Left colon (tissue), 2 donors: ENCODE results near the gene EPHA7. TPM values are rescaled to one million over a fixed set of nuclear protein-coding genes. Genes with fewer than 3 reads are reported as not detected.

Source experiments
- ATAC-seq: fragments of 200-7000 bp; cut with Tn5 transposase; one replicate; pipeline ENCODE4 v1.9.1; 2020; ENCODE audit warnings: mild to moderate bottlenecking, moderate library complexity
- DNase-seq, 2 donors: peaks; one replicate each; pipeline ENCODE4 v3.0.0-alpha.2; 2020
- intact Hi-C, 2 donors: fragments of 100-400 bp; cut with DNase I in 1 of 2; cut with micrococcal nuclease in 1 of 2; formaldehyde crosslinking; loops; one replicate each; pipeline versions ENCODE4 v1.11.2 to v1.14.0; 2022; cut with DNase I, micrococcal nuclease
- total RNA-seq, 2 donors: library from RNA; stranded (reverse); fragmentation: NEBNext Ultra II Directional; extraction: Animal tissue kit (Norgen Biotek cat#: 25700); gene quantifications; one replicate each; pipeline ENCODE4 v1.2.1, GENCODE V29; 2021
- donor health status: DM: no; HTN: no; CAD: no.
- donor health status: DM: yes; HTN: yes; CAD: no.

The EPHA7 gene
- total RNA-seq, 2 donors from 2014 or later, result 0.34 to 10.8 TPM

- intact Hi-C loops, result no loop called here
- DNase-seq (no peak), ATAC-seq (no peak)
These were observed 125.9 kb downstream of the EPHA7 start for GRCh38 chr6:93293460-93293859.

GRCh38 chr6:93282521-93283031 is 136.8 kb downstream of the EPHA7 start:
- no peak for DNase-seq
- intact Hi-C loops, result no loop called here
- no peak for ATAC-seq

DNA sequence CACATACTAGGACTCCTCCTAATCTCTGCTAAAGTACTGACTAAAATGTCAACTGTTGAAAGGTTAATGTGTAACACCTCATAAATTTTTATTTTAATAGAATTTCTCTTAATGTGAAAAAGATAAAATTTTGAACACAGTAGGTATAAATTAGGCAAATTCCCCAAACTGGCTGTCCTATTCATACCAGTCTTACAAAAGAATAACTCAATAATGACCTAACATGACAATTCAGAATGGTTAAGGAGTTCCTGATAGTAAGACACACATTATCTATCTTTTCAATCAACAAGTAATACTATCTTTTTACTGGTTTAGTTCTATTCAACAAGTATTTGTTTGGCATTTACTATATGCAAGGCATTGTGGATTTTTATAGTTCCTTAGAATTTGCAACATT is 141.1 kb downstream of the EPHA7 start:
- ATAC-seq (no peak), DNase-seq (no peak)
- intact Hi-C loops, result no loop called here

- ATAC-seq, result no peak
- intact Hi-C loops, result no loop called here
These were observed 146.5 kb downstream of the EPHA7 start for GRCh38 chr6:93272896-93273295.

DNA sequence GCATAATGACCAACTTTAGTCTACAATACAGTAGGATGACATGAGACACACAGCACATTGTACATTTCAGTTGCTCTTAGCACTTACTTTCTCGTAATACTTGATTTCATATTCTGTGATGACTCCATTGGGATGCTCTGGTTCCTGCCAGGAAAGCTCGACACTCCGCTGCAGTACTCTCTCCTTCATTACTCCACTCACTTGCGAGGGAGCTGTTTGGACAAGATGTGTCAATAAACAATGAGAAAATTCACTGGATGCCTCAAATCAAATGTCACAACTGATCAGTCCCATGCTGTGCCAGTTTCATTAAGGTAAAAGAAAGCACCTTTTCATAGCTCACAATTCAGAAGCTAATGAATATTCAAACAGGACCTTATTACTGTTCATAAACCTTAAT is 147.1 kb downstream of the EPHA7 start:
- ATAC-seq, result no peak
- intact Hi-C loops, result no loop called here
- no peak for DNase-seq

More at GRCh38 chr6:93272896-93273295, 146.5 kb downstream of the EPHA7 start:
- DNase-seq, result no peak

GRCh38 chr6:93266116-93266817 is 153.1 kb downstream of the EPHA7 start:
- DNase-seq (no peak), ATAC-seq (no peak)
- intact Hi-C loops, result no loop called here

DNA sequence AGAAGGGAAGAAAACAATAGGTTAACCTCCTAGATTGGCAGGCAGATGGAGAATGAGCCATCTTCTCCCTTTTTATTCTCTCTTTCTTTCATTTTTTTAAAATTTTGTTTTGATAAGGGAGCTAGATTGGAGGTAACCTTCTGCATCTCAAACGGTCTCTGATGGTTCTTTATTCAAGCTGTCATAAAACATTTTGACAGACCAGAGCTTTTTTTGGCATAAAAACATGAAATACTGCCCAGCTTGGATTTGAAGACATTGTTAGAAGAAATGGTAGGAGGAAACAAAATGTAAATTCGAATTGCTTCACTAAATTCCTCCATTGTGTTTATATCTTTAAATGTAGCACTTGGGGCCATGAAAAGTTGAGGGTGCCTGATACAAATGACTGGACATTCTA is 158.5 kb downstream of the EPHA7 start:
- ATAC-seq (no peak), DNase-seq (no peak)
- intact Hi-C loops, result no loop called here

DNA sequence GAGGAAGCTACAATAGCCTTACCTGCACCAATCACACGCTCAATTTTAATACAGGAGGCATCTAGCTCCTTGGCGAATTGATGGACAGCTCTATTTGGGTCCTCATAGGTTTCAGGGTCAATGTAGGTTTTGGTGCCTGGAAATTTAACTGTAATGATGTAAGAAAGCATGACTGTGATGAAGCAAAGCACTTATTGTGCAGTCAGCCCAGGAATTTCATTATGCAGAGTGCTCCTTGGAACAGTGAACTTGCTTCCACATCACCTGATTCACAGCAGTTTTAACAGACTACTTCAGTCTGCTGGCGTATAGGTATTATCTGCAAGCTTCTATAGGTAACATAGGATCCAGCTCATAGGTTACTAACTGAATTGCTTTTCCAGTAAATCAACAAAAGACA is 160.0 kb downstream of the EPHA7 start:
- DNase-seq (no peak), ATAC-seq (no peak)
- intact Hi-C loops, result no loop called here

GRCh38 chr6:93252930-93253329 is 166.4 kb downstream of the EPHA7 start:
- DNase-seq, result no peak
- no peak for ATAC-seq
- intact Hi-C loops, result no loop called here

DNA sequence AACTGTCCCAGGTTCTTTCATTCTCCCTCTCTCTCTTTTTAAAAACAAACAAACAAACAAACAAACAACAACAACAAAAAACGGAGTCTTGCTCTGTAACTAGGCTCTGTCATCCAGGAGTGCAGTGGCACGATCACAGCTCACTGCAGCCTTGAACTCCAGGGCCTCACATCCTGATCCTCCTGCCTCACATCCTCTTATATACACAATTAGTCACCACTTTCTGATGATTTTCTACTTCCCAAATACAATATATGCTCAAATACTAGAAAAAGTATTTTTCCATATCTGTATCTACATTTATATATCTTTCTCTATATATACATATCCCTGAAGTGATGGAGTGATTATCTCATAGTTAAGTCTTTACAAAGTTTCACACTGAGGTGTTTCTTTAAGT is 170.7 kb downstream of the EPHA7 start:
- intact Hi-C loops, result no loop called here
- DNase-seq, result no peak

GRCh38 chr6:93243231-93243778 is 176.1 kb downstream of the EPHA7 start:
- ATAC-seq (no peak), DNase-seq (no peak)
- intact Hi-C loops, result no loop called here

More for the DNA sequence above, 170.7 kb downstream of the EPHA7 start:
- ATAC-seq, result no peak

DNA sequence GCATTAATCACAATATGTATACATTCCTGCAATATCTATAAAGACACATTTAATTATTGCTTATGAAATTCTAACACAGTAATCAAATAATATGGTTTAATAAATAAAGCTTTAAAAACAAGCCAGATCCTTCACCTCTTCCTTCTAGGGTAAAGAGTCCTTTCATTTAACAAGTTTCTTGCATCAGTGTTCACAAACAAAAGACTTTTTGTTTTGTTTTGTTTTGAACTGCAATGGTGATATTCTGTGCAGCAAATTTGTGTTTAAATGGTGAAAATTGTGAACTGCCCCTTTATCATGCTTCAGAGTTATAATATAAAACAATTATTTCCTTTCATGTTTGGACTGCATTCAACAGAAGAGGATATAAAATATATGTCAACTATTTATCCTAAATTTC is 177.3 kb downstream of the EPHA7 start:
- no peak for DNase-seq
- ATAC-seq, result no peak
- intact Hi-C loops, result no loop called here

DNA sequence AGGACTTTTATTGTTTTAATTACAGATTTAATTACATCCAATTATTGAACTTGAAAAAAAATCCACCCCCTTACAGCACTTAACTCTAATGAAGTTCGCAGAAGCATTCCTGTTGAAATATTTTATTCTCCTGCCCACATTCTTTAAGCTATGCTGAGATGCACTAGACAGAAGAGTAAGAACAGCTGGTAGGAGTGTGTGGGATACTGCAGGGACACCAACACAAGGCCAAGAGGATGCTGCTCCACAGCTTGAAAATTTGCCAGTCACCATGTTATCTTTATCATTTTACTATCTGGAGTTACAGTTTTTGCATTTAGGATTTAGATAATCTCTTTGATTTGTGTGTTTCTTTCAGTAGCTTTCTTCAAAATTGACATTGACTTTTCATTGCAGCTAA is 180.7 kb downstream of the EPHA7 start:
- ATAC-seq (no peak), DNase-seq (no peak)
- intact Hi-C loops, result no loop called here

- intact Hi-C loops, result no loop called here
- no peak for ATAC-seq
- DNase-seq, result no peak
These were observed 183.6 kb downstream of the EPHA7 start for GRCh38 chr6:93235775-93236174.

DNA sequence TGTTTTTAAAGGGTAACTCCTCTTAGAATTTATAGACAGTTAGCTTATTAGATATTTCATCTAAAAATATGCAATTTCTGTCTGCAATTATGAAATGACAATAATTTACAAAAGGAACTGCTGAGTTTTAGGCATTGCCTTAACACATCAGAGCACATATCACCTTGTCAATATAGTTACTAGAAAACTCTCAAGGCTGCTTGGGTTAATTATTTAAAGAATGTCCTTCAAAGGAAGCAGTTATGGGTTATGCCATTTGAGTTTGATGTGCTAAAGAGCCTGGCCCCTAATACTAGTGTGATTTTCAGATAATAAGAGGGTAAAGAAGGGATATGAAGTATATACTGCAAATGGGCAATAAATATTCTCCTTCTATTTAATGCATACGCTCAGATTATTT is 192.5 kb downstream of the EPHA7 start:
- no peak for DNase-seq
- no peak for ATAC-seq
- intact Hi-C loops, result no loop called here

- no peak for DNase-seq
- no peak for ATAC-seq
- intact Hi-C loops, result no loop called here
These were observed 197.1 kb downstream of the EPHA7 start for GRCh38 chr6:93222071-93222851.

- DNase-seq (no peak), ATAC-seq (no peak)
- intact Hi-C loops, result no loop called here
These were observed 199.9 kb downstream of the EPHA7 start for GRCh38 chr6:93219447-93219846.

- ATAC-seq (no peak), DNase-seq (no peak)
- intact Hi-C loops, result no loop called here
These were observed 201.3 kb downstream of the EPHA7 start for GRCh38 chr6:93218096-93218495.

GRCh38 chr6:93213028-93213427 is 206.3 kb downstream of the EPHA7 start:
- intact Hi-C loops, result no loop called here
- DNase-seq (no peak), ATAC-seq (no peak)

DNA sequence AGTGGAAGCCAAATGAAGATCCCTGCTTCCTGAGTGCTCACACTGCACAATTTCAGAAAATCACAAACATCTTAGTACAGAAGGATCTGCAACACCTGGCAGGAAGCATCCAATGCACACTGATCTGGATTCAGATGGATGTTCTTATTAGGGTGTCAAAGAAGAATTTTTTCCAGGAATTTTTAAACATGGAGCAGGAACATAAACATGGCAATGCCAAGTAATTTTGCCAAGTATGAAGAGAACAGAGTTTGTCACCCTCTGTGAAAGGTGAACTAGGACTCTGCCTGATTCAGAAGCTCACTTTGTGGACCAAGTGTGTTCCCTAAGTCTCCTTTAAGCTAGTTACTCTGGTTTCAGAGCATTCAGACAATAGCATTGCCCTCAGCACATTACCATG is 208.5 kb downstream of the EPHA7 start:
- intact Hi-C loops, result no loop called here
- no peak for DNase-seq
- ATAC-seq, result no peak
